CD14-positive monocyte (primary cell): Measurements from ENCODE around the gene CNTNAP2. TPM values are rescaled to one million over a fixed set of nuclear protein-coding genes. Genes with fewer than 3 reads are reported as not detected.

Experiments
- DNase-seq, 3 donors: peaks; one replicate each; pipeline ENCODE4 v3.0.0-alpha.2; 2011 to 2022
- H2AFZ ChIP-seq: 2 replicates; pipeline ENCODE4 v1.6.0; 2012; ENCODE audit warnings: mild to moderate bottlenecking, low read depth, low read length, inconsistent platforms; ENCODE audit not compliant: insufficient read depth, poor library complexity, severe bottlenecking
- H3K27ac ChIP-seq, 2 donors: 1 replicate in 1 of 2; 2 replicates in 1 of 2; pipeline ENCODE4 v1.5.1; 2012 to 2013; ENCODE audit warnings: low read length in 2 of 2, control low read depth in 1 of 2, inconsistent platforms in 1 of 2, low read depth in 1 of 2, mild to moderate bottlenecking in 1 of 2
- H3K27me3 ChIP-seq, 2 donors: one replicate each; pipeline versions ENCODE4 v1.6.0 to v1.6.1; 2011 to 2013; ENCODE audit warnings: low read length in 2 of 2; ENCODE audit not compliant: control insufficient read depth in 2 of 2, insufficient read depth in 2 of 2
- H3K36me3 ChIP-seq, 2 donors: replicated peaks in 1 of 2; 1 replicate in 1 of 2; 2 replicates in 1 of 2; pipeline versions ENCODE4 v1.5.1 to v1.6.1; 2012 to 2013; ENCODE audit warnings: low read length in 2 of 2, control low read depth in 1 of 2, inconsistent platforms in 1 of 2, mild to moderate bottlenecking in 1 of 2; ENCODE audit not compliant: insufficient read depth in 2 of 2, control insufficient read depth in 1 of 2
- H3K4me1 ChIP-seq, 2 donors: 1 replicate in 1 of 2; 2 replicates in 1 of 2; pipeline versions ENCODE4 v1.5.1 to v1.6.1; 2012 to 2013; ENCODE audit warnings: low read length in 2 of 2, control low read depth in 1 of 2, inconsistent platforms in 1 of 2, mild to moderate bottlenecking in 1 of 2, moderate library complexity in 1 of 2; ENCODE audit not compliant: insufficient read depth in 2 of 2, control insufficient read depth in 1 of 2
- H3K4me2 ChIP-seq: replicated peaks from 2 replicates; pipeline ENCODE3; 2012; ENCODE audit warnings: low read length, moderate library complexity, mild to moderate bottlenecking; ENCODE audit not compliant: poor library complexity, severe bottlenecking; ENCODE audit errors: extremely low read depth
- H3K4me3 ChIP-seq, 3 experiments: fragments of 200-600 bp in 1 of 3; sonication (generic) in 1 of 3; replicated peaks in 1 of 3; 1 replicate in 2 of 3; 2 replicates in 1 of 3; pipeline ENCODE4 v1.5.1; 2011 to 2013; ENCODE audit warnings: low read length in 3 of 3, mild to moderate bottlenecking in 3 of 3, control low read depth in 2 of 3, low read depth in 2 of 3, inconsistent platforms in 1 of 3, moderate library complexity in 1 of 3
- H3K79me2 ChIP-seq: 2 replicates; pipeline ENCODE4 v1.6.0; 2012; ENCODE audit warnings: mild to moderate bottlenecking, control low read depth, inconsistent platforms, low read length, moderate library complexity; ENCODE audit not compliant: insufficient read depth
- H3K9ac ChIP-seq: 2 replicates; pipeline ENCODE4 v1.6.0; 2017; ENCODE audit warnings: low read length, mild to moderate bottlenecking; ENCODE audit not compliant: insufficient read depth, poor library complexity, severe bottlenecking
- H3K9me3 ChIP-seq, 2 donors: replicated peaks in 1 of 2; 1 replicate in 1 of 2; 2 replicates in 1 of 2; pipeline versions ENCODE4 v1.5.1 to v1.6.1; 2012 to 2013; ENCODE audit warnings: low read length in 2 of 2, control low read depth in 1 of 2; ENCODE audit not compliant: control insufficient read depth in 1 of 2, insufficient read depth in 1 of 2
- H4K20me1 ChIP-seq: 2 replicates; pipeline ENCODE4 v1.6.0; 2012; ENCODE audit warnings: mild to moderate bottlenecking, low read length, control low read depth, moderate library complexity; ENCODE audit not compliant: insufficient read depth
- H3K27ac Mint-ChIP-seq, 7 donors: one replicate each; pipeline ENCODE4 v1.8.0; 2020; ENCODE audit warnings: mild to moderate bottlenecking in 7 of 7, mixed read lengths in 7 of 7, moderate library complexity in 6 of 7, inconsistent platforms in 2 of 7
- H3K27me3 Mint-ChIP-seq, 3 donors: one replicate each; pipeline ENCODE4 v1.8.0; 2021 to 2022; ENCODE audit warnings: low read depth in 3 of 3, mild to moderate bottlenecking in 3 of 3, mixed read lengths in 3 of 3, moderate library complexity in 3 of 3, inconsistent platforms in 1 of 3
- H3K36me3 Mint-ChIP-seq, 2 donors: one replicate each; pipeline ENCODE4 v1.8.0; 2020; ENCODE audit warnings: mixed read lengths in 2 of 2, inconsistent platforms in 1 of 2, mild to moderate bottlenecking in 1 of 2
- H3K4me1 Mint-ChIP-seq: one replicate; pipeline ENCODE4 v1.8.0; 2020; ENCODE audit warnings: mild to moderate bottlenecking, mixed read lengths
- H3K4me3 Mint-ChIP-seq, 2 donors: one replicate each; pipeline ENCODE4 v1.8.0; 2020; ENCODE audit warnings: mild to moderate bottlenecking in 2 of 2, mixed read lengths in 2 of 2, moderate library complexity in 1 of 2
- H3K9me3 Mint-ChIP-seq, 7 donors: one replicate each; pipeline ENCODE4 v1.8.0; 2020 to 2022; ENCODE audit warnings: mixed read lengths in 7 of 7, mild to moderate bottlenecking in 6 of 7, moderate library complexity in 6 of 7, inconsistent platforms in 2 of 7
- WGBS: methylation state at CpG from one replicate; pipeline ENCODE4 v1.1.5; 2013; ENCODE audit warnings: missing lambda C conversion rate; ENCODE audit not compliant: insufficient coverage; 5-methylcytosine and 5-hydroxymethylcytosine counted together
- intact Hi-C, 2 donors: fragments of 100-400 bp; cut with micrococcal nuclease; formaldehyde crosslinking; loops; one replicate each; pipeline versions ENCODE4 v1.15.0 to v1.15.1; 2023
- polyA plus RNA-seq, 3 donors: library from polyadenylated mRNA; depleted of rRNA in 1 of 3; unstranded in 2 of 3; stranded (reverse) in 1 of 3; fragments of 300-500 nt in 2 of 3; fragments of >200 nt in 1 of 3; fragmentation: Illumina TruSeq in 2 of 3; gene quantifications; 1 replicate in 2 of 3; 2 replicates in 1 of 3; pipeline ENCODE4 v1.2.3, GENCODE V29; 2012 to 2021
- TF ChIP-seq, protein P1 (sequence below): fragments of 200-600 bp; IDR thresholded peaks from one replicate; pipeline ENCODE4 v1.8.0; 2022; ENCODE audit warnings: antibody characterized with exemption, mild to moderate bottlenecking

The CNTNAP2 gene
- polyA plus RNA-seq, 3 donors = 0.01 TPM; not detected in 2

DNA sequence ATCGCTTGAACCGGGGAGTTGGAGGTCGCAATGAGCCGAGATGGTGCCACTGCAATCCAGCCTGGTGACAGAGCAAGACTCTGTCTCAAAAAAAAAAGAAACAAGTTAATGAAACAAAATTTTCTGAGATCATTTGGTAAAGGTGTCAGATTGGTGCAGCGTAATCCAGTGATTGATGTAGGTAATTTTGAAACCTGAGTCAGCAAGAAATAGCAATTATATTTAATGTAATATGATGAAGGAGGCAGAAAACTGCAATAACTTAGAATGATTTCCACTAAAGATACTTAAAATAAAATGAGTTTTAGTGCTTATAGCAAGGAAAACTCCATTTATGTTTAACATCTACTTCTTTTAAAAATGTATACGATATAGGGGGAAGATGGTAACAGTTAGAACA, 1424.1 kb downstream of the CNTNAP2 start:
- TF ChIP-seq, protein P1, sequence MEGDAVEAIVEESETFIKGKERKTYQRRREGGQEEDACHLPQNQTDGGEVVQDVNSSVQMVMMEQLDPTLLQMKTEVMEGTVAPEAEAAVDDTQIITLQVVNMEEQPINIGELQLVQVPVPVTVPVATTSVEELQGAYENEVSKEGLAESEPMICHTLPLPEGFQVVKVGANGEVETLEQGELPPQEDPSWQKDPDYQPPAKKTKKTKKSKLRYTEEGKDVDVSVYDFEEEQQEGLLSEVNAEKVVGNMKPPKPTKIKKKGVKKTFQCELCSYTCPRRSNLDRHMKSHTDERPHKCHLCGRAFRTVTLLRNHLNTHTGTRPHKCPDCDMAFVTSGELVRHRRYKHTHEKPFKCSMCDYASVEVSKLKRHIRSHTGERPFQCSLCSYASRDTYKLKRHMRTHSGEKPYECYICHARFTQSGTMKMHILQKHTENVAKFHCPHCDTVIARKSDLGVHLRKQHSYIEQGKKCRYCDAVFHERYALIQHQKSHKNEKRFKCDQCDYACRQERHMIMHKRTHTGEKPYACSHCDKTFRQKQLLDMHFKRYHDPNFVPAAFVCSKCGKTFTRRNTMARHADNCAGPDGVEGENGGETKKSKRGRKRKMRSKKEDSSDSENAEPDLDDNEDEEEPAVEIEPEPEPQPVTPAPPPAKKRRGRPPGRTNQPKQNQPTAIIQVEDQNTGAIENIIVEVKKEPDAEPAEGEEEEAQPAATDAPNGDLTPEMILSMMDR = no peak
- Histone ChIP-seq H3K27me3 (no peaks in the 10 kb centered on the region), H3K79me2 (no peaks in the 10 kb centered on the region), H3K4me2 (no peak overlapping the region), H3K4me1 (no peaks in the 10 kb centered on the region), H3K27ac (no peak overlapping the region), H4K20me1 (no peaks in the 10 kb centered on the region), H3K36me3 (no peaks in the 10 kb centered on the region), H3K9ac (no peak overlapping the region), H2AFZ (no peak overlapping the region), H3K9me3 (peaks cover 4 to 8% of the 10 kb centered on the region in 2 donors), H3K4me3 (no peak overlapping the region)
- Mint-ChIP-seq H3K27me3 (no peaks in the 10 kb centered on the region), H3K27ac (no peak overlapping the region), H3K9me3 (peaks cover 0 to 15% (median 6%) of the 10 kb centered on the region in 7 donors), H3K36me3 (no peaks in the 10 kb centered on the region), H3K4me3 (no peak overlapping the region), H3K4me1 (no peaks in the 10 kb centered on the region)
- intact Hi-C loops = no loop called here
- DNase-seq = no peak
- 97% methylated on average over 4 of the region's 6 CpGs for WGBS

DNA sequence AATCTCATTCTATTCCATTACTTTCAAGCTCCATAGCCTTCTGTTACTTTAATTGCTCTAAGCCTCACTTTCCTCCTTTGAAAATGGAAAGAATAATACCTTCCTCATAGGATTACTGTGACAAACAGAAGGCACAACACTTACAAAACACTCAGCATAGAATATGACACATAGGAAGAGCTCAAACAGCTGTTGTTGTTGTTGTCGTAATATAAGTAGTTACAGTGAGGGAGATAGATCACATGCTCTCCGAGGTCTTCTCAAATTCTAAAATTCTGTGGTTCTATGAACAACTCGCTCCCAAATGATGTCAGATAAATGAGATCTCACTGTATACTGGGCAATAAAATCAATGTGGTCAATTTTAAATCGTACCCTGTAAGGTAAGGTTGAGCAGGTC, 1424.7 kb downstream of the CNTNAP2 start:
- Histone ChIP-seq H4K20me1 (no peaks in the 10 kb centered on the region), H3K27me3 (no peaks in the 10 kb centered on the region), H3K9me3 (peaks cover 4 to 8% of the 10 kb centered on the region in 2 donors), H2AFZ (no peak overlapping the region), H3K4me1 (no peaks in the 10 kb centered on the region), H3K4me2 (no peak overlapping the region), H3K36me3 (no peaks in the 10 kb centered on the region), H3K9ac (no peak overlapping the region), H3K27ac (no peak overlapping the region), H3K4me3 (no peak overlapping the region), H3K79me2 (no peaks in the 10 kb centered on the region)
- TF ChIP-seq, protein P1 = no peak
- peaks cover 0 to 16% (median 6%) of the 10 kb centered on the region in 7 donors for H3K9me3 Mint-ChIP-seq
- no peak overlapping the region for H3K27ac Mint-ChIP-seq
- H3K36me3 Mint-ChIP-seq = no peaks in the 10 kb centered on the region
- H3K27me3 Mint-ChIP-seq = no peaks in the 10 kb centered on the region
- intact Hi-C loops = no loop called here
- H3K4me3 Mint-ChIP-seq = no peak overlapping the region
- 100% methylated on average over 1 of the region's 4 CpGs for WGBS
- H3K4me1 Mint-ChIP-seq = no peaks in the 10 kb centered on the region
- no peak for DNase-seq
